Inferior parietal cortex (tissue), 1 donor: ENCODE measurements around the gene ABHD16A.
"Not testable (repeated sequence)": the region's sequence is repeated elsewhere in the genome, so short reads cannot be mapped to it uniquely, and the experiment has no call there.

Experiments used
- DNase-seq: peaks from one replicate; pipeline ENCODE4 v3.0.0-alpha.2; 2016; ENCODE audit errors: extremely low spot score

The ABHD16A gene

DNA sequence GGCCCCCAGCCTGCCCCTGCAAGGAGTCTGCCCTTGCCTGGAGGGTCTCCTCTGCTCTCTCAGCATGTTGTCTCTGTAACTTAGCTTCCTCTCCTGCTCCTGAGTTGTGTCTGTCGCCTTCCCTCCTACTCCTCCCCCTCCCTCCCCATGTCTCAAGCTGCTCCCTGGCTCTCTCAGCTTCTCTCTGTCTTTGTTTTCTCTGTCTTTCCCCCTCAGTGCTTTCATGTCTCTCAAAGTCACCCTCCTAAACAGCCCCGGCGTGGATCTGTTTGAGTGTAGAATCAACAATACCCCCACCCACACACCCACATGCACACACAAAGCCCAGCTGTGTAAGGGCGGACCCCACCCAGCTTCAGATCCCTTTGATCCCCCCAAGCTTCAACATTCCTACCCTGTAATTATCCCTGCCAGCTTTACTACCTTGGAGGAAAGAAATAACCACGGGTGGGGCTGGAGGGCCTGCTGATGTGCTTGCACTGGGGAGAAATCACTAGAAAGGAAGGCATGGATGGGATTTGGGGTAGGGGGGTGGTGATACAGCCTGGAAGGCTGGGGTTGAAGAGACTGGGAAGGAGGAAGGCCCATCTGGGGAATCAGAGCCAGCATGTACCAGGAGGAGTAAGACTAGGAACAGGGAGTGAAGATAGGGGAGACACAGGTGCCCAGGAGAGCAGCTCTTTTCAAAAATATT is 11.0 kb upstream of the ABHD16A start:
- DNase-seq, result no peak

DNA sequence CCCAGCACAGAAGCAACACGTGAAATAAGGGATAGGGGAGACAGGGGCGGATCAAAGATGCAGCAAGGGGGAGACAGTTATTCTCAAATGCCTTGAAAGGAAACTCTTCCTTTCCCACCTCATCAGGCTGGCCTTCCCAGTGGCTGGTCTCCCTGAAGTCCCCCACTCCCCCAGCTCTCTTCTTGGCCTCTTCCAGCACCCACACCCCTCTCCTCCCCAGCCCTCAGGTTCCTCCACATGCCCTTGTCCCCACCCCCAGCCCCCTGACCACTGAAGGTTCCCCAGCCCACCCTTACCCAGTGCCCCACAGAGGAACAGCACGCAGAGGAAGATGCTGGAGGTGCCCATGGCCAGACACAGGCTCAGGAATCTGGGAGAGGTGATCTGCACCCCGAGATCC is 10.3 kb upstream of the ABHD16A start:
- DNase-seq, result no peak

- no peak for DNase-seq
Measured at GRCh38 chr6:31712296-31712695, 9.2 kb upstream of the ABHD16A start.

GRCh38 chr6:31711233-31711632 is 8.1 kb upstream of the ABHD16A start:
- DNase-seq, result no peak

DNA sequence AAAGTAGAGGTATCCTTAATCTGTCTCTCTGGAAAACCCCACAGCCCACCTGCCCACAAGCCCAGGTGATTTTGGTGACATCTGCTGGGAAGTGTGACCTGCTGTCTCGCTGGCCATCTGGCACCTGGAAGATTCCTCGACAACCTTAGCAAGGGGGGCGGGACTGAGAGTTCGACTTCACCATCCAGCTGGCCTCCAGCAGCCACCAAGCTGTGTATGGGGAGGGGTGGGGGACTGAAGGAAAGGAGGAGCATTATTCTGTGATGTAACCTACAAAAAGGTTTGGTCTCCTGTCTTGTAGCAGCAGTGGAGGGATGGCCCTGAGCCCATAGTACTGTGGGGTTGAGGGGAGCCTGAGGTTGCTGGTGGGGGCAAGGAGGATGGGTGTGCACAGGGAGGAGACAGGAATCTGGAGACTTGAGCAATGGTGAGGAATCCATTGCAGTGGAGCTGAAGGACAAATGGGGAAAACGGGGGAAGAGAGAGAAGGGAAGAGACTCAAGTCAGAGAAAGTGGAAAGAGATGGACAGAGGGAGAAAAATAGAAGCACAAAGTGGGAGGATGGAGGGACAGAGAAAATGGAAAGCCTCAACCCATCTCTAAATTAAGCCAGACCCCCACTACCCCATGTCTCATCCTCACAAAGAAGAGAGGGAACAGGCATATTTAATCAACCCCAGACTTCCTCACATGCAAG is 7.5 kb upstream of the ABHD16A start:
- DNase-seq, result no peak

- not testable (repeated sequence) for DNase-seq
Measured at GRCh38 chr6:31709157-31709556, 6.0 kb upstream of the ABHD16A start.

DNA sequence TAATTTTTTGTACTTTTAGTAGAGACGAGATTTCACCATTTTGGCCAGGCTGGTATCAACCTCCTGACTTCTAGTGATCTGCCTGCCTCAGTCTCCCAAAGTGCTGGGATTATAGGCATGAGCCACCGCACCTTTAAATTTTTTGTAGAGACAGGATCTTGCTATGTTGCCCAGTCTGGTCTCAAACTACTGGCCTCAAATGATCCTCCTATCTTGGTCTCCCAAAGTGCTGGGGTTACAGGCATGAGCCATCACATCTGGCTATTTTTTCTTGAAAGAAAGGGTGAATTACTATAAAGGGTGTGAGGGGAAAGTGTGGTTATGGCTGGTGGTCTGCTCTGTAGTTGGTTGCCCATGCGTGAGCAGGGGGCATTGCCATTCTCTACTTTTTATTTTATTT is 5.1 kb upstream of the ABHD16A start:
- DNase-seq, result no peak

- DNase-seq, result no peak
Measured at GRCh38 chr6:31707701-31708100, 4.6 kb upstream of the ABHD16A start.

DNA sequence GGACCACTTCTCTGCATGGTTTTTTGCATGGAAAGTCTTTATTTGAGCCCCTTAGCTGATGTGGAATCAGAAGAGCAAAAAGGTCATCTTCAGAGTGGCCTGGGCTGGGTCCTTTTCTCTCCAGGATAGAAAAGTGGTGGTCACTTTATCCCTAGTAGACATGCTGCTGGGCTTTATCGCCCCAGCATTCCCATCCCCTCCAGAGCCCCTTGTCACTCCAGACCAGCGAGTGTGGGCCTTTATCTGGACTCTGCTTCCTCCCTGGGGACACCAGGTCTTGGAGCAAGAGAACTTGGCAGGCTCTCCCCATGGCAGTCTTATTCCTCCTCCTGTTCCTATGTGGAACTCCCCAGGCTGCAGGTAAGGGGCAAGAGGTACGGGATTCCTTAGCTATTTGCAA is 3.5 kb upstream of the ABHD16A start, which contains the start of gene LY6G6F:
Gene LY6G6F (plus strand): TSS at position 268 of the 400 bp plus-strand sequence. CDS start 41 bp downstream, at position 309.
- DNase-seq, result no peak

DNA sequence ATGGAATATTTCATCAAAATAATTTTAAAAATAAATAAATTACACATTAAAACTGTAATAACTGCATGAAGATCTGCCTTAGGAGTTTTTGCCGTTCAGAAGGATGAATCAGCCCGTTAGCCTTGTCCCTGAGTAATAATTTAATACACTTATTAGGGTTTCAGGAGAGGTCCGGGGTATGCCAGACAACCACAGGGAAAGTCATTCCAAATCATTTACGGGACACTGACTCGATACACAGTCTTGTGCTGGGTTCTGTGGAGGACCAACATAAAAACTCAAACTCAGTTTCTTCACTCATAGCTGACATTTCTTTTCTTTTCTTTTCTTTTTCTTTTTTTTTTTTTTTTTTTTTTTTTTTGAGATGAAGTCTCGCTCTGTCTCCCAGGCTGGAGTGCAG is 2.8 kb upstream of the ABHD16A start:
- DNase-seq, result no peak

DNA sequence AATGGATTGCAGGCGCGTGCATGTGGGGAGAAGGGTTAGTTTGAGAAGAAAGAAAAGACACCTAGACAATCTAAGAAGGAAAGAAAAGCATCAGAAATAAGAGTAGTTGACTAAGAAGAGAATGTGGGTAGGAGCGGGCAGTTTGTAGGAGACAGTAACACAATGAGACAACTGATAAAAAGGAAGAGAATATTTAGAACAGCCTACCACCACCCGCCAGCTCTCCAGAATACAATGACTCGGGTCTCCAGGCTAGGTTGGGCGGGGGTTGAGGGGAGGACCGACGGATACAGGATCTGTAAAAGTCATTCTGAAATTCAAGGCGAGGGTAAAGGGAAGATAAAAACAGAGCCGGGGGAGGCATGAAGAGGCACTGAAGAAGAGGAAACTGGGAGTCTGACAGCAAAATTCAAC is 712 bp downstream of the ABHD16A start:
- no peak for DNase-seq

DNA sequence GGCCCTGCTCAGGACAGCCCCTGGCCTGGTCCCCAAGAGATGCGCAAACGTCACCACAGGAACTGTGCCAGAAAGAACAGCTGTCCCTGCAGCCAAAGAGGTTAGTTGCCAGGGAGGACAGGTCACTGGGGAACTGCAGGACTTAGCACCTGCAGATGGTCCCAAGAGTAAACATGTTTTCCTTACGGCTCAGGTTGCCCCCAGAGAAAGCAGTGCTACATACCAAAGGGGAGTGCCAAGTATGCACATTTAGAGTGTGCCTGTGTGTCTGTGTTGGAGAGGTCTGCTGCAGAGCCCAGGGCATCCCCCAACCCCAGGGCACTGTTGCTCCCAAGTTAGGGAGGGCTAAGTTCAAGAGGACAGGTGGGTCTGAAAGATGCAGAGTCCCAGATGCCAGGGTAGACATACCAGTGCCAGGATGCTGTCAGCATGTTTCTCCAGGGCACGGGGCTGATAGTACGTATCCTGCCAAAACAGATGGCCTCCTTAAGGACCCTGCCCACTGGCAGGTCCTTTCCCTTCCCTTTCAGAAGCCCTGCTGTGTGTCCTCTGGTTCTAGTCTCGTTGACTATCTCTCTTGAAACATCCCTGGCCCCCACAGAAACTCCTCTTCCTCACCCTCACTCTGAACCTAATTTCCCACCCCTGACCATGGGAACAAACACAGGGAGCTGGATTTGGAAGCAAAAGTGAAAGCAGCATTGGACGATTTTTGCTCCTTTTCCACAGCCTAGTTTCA is 1.3 kb downstream of the ABHD16A start:
- no peak for DNase-seq

DNA sequence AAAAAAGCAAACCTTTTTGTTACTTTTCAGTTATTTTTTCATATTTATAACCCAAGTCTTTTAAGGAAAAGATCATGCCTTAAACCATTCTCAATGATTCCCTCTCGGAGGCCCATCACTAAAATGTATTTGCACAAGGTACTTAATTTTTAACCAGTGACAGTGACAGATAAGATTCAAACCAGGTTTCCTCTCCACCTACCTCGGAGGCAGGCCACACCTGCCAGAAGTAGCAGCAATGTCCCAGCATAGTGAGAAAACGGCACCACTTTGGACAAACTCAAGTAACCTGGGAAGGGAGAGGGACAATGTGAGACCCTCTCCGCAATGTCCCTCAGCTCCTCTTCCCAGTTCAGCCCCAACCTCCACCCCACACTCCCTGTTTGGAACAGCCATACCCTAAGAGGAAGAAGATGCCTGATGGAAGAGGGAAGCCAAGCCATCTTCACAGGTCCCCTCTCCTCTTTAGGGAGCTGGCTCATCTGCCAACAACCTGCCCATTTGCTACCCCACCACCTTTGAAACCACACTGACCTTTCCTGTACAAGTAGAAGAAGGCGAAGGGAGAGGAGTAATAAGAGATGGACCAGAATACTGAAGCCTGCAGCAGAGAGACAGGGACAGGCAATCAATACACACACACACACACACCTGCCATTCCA is 2.3 kb downstream of the ABHD16A start:
- no peak for DNase-seq

GRCh38 chr6:31697555-31697954 is 5.6 kb downstream of the ABHD16A start:
- no peak for DNase-seq

DNA sequence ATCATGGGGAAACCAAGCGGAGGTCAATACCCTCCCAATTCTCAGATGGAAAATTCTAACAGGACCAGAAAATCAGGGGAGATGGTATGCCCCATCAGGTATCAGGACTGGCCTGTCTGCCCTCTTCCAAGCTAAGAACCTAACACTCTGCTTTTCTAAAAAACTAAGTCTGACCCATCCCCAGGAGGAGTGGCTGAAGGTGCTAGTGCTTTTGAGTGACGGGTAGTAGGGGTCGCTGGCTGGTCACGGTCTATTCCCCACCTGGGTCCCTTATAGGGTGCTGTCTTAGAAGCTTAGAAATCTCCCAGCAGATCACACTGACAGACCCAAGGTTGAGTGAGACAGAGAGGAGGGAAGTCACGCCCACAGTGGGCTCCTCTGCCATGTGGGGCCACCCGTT is 9.6 kb downstream of the ABHD16A start:
- DNase-seq, result no peak

DNA sequence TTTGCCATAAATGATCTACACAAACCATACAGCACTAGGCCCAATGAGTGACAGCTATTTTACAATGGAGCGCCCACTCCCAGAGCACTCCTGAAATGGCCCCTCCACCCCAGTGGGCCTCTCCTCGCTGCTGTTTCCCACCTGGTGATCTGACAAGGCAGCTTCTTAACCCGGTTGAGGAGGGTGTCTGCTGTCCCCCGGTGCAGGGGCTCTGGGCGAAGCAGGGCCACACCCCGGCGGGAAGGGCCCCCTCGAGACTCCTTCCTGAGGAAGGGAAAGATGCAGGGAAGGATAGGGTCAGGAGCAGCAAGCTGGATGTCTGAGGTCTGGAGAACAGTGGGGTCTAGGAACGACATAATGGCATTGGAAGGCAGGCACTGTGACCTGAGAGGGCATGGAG is 10.2 kb downstream of the ABHD16A start:
- DNase-seq, result no peak

DNA sequence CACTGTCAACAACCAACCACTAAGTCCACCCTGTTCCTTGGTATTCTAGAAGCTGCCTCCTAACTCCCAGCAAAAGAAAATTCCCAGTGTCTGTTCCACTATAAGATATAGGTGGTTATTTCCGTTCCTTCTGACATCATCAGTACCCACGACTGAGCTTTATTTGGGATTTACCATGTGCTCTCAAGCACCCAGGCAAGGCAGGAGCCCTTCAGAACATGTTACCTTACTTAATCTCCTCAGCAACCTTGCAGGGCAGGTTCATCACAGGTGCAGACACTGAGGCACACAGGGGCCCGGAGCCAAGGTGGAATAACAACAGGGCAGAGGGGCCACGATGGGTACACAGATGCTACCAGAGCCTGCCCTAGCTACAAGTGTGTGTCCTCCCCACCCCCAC is 10.8 kb downstream of the ABHD16A start:
- DNase-seq, result no peak

DNA sequence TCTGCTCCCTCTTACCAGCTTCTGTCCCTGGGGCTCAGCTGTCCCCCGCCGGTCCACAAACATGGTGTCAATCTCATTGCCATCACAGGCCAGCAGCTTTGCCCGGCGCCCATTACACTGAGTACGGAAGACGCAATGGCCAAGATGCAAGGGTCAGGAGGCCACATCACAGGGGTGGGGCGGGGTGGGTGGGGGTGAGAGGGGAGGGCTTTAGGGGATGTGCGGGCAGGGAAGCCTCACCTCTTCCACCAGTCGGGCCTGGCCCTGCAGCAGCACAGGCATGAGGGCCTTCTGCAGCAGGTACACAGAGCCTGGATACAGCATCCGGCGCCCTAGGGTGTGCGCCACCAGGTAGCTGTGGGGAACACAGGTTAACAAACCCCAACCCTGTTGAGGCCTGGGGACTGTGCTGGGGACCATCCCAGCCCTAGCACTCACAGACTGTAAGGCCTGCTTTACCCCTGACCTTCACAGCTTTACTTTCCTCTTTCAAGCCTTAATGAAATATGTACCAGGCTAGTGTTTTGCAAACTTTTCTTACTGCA is 11.5 kb downstream of the ABHD16A start:
- DNase-seq, result no peak

DNA sequence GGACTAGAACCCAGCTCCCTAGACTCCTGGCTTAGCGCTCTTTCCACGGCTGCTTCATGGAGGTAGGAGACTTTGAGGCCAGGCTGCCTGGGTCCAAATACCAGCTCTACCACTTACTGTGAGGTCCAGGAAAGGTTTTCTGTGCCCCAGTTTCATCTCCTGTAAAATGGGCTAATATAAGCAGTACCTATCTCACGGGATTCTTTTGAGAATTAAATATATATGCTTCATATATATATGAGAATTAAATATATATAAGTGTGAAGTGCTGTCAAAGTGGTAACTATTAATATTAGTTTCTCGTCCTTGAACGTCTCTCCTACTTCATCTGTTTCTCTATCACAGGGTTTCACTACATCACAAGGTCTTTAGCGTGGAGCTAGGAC is 12.1 kb downstream of the ABHD16A start:
- DNase-seq, result no peak

- DNase-seq, result peak; percentile 17
Measured at GRCh38 chr6:31690231-31691077, 12.7 kb downstream of the ABHD16A start.
